ENCODE data around the gene AFF3.
"Not testable (repeated sequence)": the region's sequence is repeated elsewhere in the genome, so short reads cannot be mapped to it uniquely, and the experiment has no call there.

Gene AFF3

GRCh38 chr2:99670768-99671734 is 471.3 kb downstream of the AFF3 start:
- DNase-seq (ENCODE audit: low spot score): no peak
- in situ Hi-C loops (cut with MboI; ENCODE audit: low sequenced_read_pairs, unreplicated experiment): no loop called here
- no peak for TF ChIP-seq CTCF (IDR thresholded peaks at IDR 0.05; ENCODE audit: borderline replicate concordance, control extremely low read depth, extremely low read depth, insufficient read depth, missing control alignments)

- TF ChIP-seq CTCF (IDR thresholded peaks at IDR 0.05; ENCODE audit: borderline replicate concordance, control extremely low read depth, extremely low read depth, insufficient read depth, missing control alignments): no peak
- no peak for DNase-seq (ENCODE audit: low spot score)
- in situ Hi-C loops (cut with MboI; ENCODE audit: low sequenced_read_pairs, unreplicated experiment): no loop called here
Measured at GRCh38 chr2:99666256-99666655, 476.1 kb downstream of the AFF3 start.

GRCh38 chr2:99663641-99664040 is 478.7 kb downstream of the AFF3 start:
- no peak for TF ChIP-seq CTCF (IDR thresholded peaks at IDR 0.05; ENCODE audit: borderline replicate concordance, control extremely low read depth, extremely low read depth, insufficient read depth, missing control alignments)
- DNase-seq (ENCODE audit: low spot score): no peak
- in situ Hi-C loops (cut with MboI; ENCODE audit: low sequenced_read_pairs, unreplicated experiment): no loop called here

GRCh38 chr2:99662761-99663341 is 479.5 kb downstream of the AFF3 start:
- no peak for TF ChIP-seq CTCF (IDR thresholded peaks at IDR 0.05; ENCODE audit: borderline replicate concordance, control extremely low read depth, extremely low read depth, insufficient read depth, missing control alignments)
- in situ Hi-C loops (cut with MboI; ENCODE audit: low sequenced_read_pairs, unreplicated experiment): no loop called here
- no peak for DNase-seq (ENCODE audit: low spot score)

GRCh38 chr2:99661761-99662160 is 480.6 kb downstream of the AFF3 start:
- DNase-seq (ENCODE audit: low spot score); in situ Hi-C loops (cut with MboI; ENCODE audit: low sequenced_read_pairs, unreplicated experiment): not testable (repeated sequence)

- TF ChIP-seq CTCF (IDR thresholded peaks at IDR 0.05; ENCODE audit: borderline replicate concordance, control extremely low read depth, extremely low read depth, insufficient read depth, missing control alignments): no peak
- in situ Hi-C loops (cut with MboI; ENCODE audit: low sequenced_read_pairs, unreplicated experiment): no loop called here
- DNase-seq (ENCODE audit: low spot score): no peak
Measured at GRCh38 chr2:99660616-99661406, 481.6 kb downstream of the AFF3 start.

All from GM13976 (cell line).